Fibroblast of skin of right biceps (primary cell): Measurements from ENCODE around the gene ZBTB33.

Experiments
- DNase-seq: peaks from one replicate; pipeline ENCODE4 v3.0.0-alpha.2; 2013

Gene ZBTB33

GRCh38 chrX:120262859-120263708 is 12.5 kb downstream of the ZBTB33 start:
- DNase-seq, result no peak

GRCh38 chrX:120264341-120264740 is 13.7 kb downstream of the ZBTB33 start:
- DNase-seq, result no peak

- no peak for DNase-seq
Measured at GRCh38 chrX:120269373-120270035, 18.9 kb downstream of the ZBTB33 start.

GRCh38 chrX:120270567-120270966 is 20.0 kb downstream of the ZBTB33 start:
- DNase-seq, result no peak

GRCh38 chrX:120271218-120271617 is 20.6 kb downstream of the ZBTB33 start:
- no peak for DNase-seq

GRCh38 chrX:120274145-120274544 is 23.5 kb downstream of the ZBTB33 start:
- DNase-seq, result no peak

- no peak for DNase-seq
Measured at GRCh38 chrX:120274958-120275357, 24.3 kb downstream of the ZBTB33 start.

- DNase-seq, result no peak
Measured at GRCh38 chrX:120281021-120281624, 30.5 kb downstream of the ZBTB33 start.

- no peak for DNase-seq
Measured at GRCh38 chrX:120281761-120282160, 31.1 kb downstream of the ZBTB33 start.

- no peak for DNase-seq
Measured at GRCh38 chrX:120282697-120283096, 32.1 kb downstream of the ZBTB33 start.

GRCh38 chrX:120286733-120287512 is 36.3 kb downstream of the ZBTB33 start:
- no peak for DNase-seq

- no peak for DNase-seq
Measured at GRCh38 chrX:120287513-120288112, 37.0 kb downstream of the ZBTB33 start.

GRCh38 chrX:120290107-120290506 is 39.5 kb downstream of the ZBTB33 start:
- DNase-seq, result no peak

- no peak for DNase-seq
Measured at GRCh38 chrX:120291211-120291610, 40.6 kb downstream of the ZBTB33 start.

GRCh38 chrX:120293015-120293414 is 42.4 kb downstream of the ZBTB33 start:
- DNase-seq, result no peak

GRCh38 chrX:120294651-120295050 is 44.0 kb downstream of the ZBTB33 start:
- DNase-seq, result no peak

- no peak for DNase-seq
Measured at GRCh38 chrX:120297923-120298322, 47.3 kb downstream of the ZBTB33 start.

- no peak for DNase-seq
Measured at GRCh38 chrX:120299928-120300327, 49.3 kb downstream of the ZBTB33 start.

- DNase-seq, result no peak
Measured at GRCh38 chrX:120301497-120301896, 50.9 kb downstream of the ZBTB33 start.

- DNase-seq, result no peak
Measured at GRCh38 chrX:120301960-120302359, 51.3 kb downstream of the ZBTB33 start.

- no peak for DNase-seq
Measured at GRCh38 chrX:120302434-120302833, 51.8 kb downstream of the ZBTB33 start.

GRCh38 chrX:120304256-120304655 is 53.6 kb downstream of the ZBTB33 start:
- DNase-seq, result no peak
